ENCODE data around the gene NACC1.

NACC1 gene

GRCh38 chr19:13095393-13095784 is 22.7 kb upstream of the NACC1 start:
- Histone ChIP-seq H3K9me3 (ENCODE audit: low read depth, low read length) (no peaks in the 10 kb centered on the region), H3K9ac (ENCODE audit: insufficient read length) (no peak overlapping the region), H3K36me3 (ENCODE audit: insufficient read depth, low read length) (no peaks in the 10 kb centered on the region), H3K4me3 (0 out of 2 replicates have a peak overlapping the region, but pooled peaks have one; percentile 4), H3K27ac (peak overlapping the region; percentile 9; the same call in 1 of the 2 replicates)
- DNase-seq (ENCODE audit: low read depth, low spot score), result no peak
- TF ChIP-seq FOXP2 (optimal IDR thresholded peaks at IDR 0.05; ENCODE audit: control extremely low read depth, extremely low read length, insufficient read depth) (no peak), POLR2AphosphoS5 (IDR thresholded peaks at IDR 0.05; ENCODE audit: borderline replicate concordance, low read depth, low read length) (no peak), EZH2 (IDR thresholded peaks at IDR 0.05) (no peak)

GRCh38 chr19:13095934-13096927 is 21.8 kb upstream of the NACC1 start:
- TF ChIP-seq EZH2 (IDR thresholded peaks at IDR 0.05) (no peak), POLR2AphosphoS5 (IDR thresholded peaks at IDR 0.05; ENCODE audit: borderline replicate concordance, low read depth, low read length) (no peak), FOXP2 (optimal IDR thresholded peaks at IDR 0.05; ENCODE audit: control extremely low read depth, extremely low read length, insufficient read depth) (no peak)
- Histone ChIP-seq H3K9me3 (ENCODE audit: low read depth, low read length) (no peaks in the 10 kb centered on the region), H3K4me3 (peak overlapping the region; percentile 42), H3K36me3 (ENCODE audit: insufficient read depth, low read length) (no peaks in the 10 kb centered on the region), H3K27ac (peak overlapping the region; percentile 75), H3K9ac (ENCODE audit: insufficient read length) (peak overlapping the region; percentile 46)
- DNase-seq (ENCODE audit: low read depth, low spot score), result no peak

- peak overlapping the region; percentile 41 for H3K9ac ChIP-seq (ENCODE audit: insufficient read length)
These were observed 21.0 kb upstream of the NACC1 start for GRCh38 chr19:13097033-13097462.

GRCh38 chr19:13097463-13098258 is 20.4 kb upstream of the NACC1 start:
- Histone ChIP-seq H3K4me3 (no peak overlapping the region), H3K9me3 (ENCODE audit: low read depth, low read length) (no peaks in the 10 kb centered on the region), H3K36me3 (ENCODE audit: insufficient read depth, low read length) (no peaks in the 10 kb centered on the region), H3K9ac (ENCODE audit: insufficient read length) (no peak overlapping the region), H3K27ac (peak overlapping the region; percentile 73; the same call in 1 of the 2 replicates)
- TF ChIP-seq FOXP2 (optimal IDR thresholded peaks at IDR 0.05; ENCODE audit: control extremely low read depth, extremely low read length, insufficient read depth) (no peak), EZH2 (IDR thresholded peaks at IDR 0.05) (no peak), POLR2AphosphoS5 (IDR thresholded peaks at IDR 0.05; ENCODE audit: borderline replicate concordance, low read depth, low read length) (no peak)
- DNase-seq (ENCODE audit: low read depth, low spot score), result no peak

More at GRCh38 chr19:13097033-13097462, 21.0 kb upstream of the NACC1 start:
- H3K9me3 ChIP-seq (ENCODE audit: low read depth, low read length), result no peaks in the 10 kb centered on the region
- TF ChIP-seq POLR2AphosphoS5 (IDR thresholded peaks at IDR 0.05; ENCODE audit: borderline replicate concordance, low read depth, low read length), result no peak
- no peak for TF ChIP-seq EZH2 (IDR thresholded peaks at IDR 0.05)
- no peak for TF ChIP-seq FOXP2 (optimal IDR thresholded peaks at IDR 0.05; ENCODE audit: control extremely low read depth, extremely low read length, insufficient read depth)
- H3K27ac ChIP-seq, result peak overlapping the region; percentile 73; the same call in 1 of the 2 replicates
- H3K36me3 ChIP-seq (ENCODE audit: insufficient read depth, low read length), result no peaks in the 10 kb centered on the region
- no peak for DNase-seq (ENCODE audit: low read depth, low spot score)
- H3K4me3 ChIP-seq, result no peak overlapping the region

- H3K36me3 ChIP-seq (ENCODE audit: insufficient read depth, low read length), result no peaks in the 10 kb centered on the region
- H3K27ac ChIP-seq, result no peak overlapping the region
- TF ChIP-seq FOXP2 (optimal IDR thresholded peaks at IDR 0.05; ENCODE audit: control extremely low read depth, extremely low read length, insufficient read depth) (no peak), POLR2AphosphoS5 (IDR thresholded peaks at IDR 0.05; ENCODE audit: borderline replicate concordance, low read depth, low read length) (no peak), EZH2 (IDR thresholded peaks at IDR 0.05) (no peak)
- H3K9ac ChIP-seq (ENCODE audit: insufficient read length), result no peak overlapping the region
- no peak overlapping the region for H3K4me3 ChIP-seq
- H3K9me3 ChIP-seq (ENCODE audit: low read depth, low read length), result no peaks in the 10 kb centered on the region
- no peak for DNase-seq (ENCODE audit: low read depth, low spot score)
These were observed 19.6 kb upstream of the NACC1 start for GRCh38 chr19:13098277-13099072.

- no peak overlapping the region for H3K4me3 ChIP-seq
- H3K36me3 ChIP-seq (ENCODE audit: insufficient read depth, low read length), result no peaks in the 10 kb centered on the region
- H3K27ac ChIP-seq, result no peak overlapping the region
- TF ChIP-seq FOXP2 (optimal IDR thresholded peaks at IDR 0.05; ENCODE audit: control extremely low read depth, extremely low read length, insufficient read depth) (no peak), EZH2 (IDR thresholded peaks at IDR 0.05) (no peak), POLR2AphosphoS5 (IDR thresholded peaks at IDR 0.05; ENCODE audit: borderline replicate concordance, low read depth, low read length) (no peak)
- no peaks in the 10 kb centered on the region for H3K9me3 ChIP-seq (ENCODE audit: low read depth, low read length)
- no peak overlapping the region for H3K9ac ChIP-seq (ENCODE audit: insufficient read length)
- no peak for DNase-seq (ENCODE audit: low read depth, low spot score)
These were observed 18.7 kb upstream of the NACC1 start for GRCh38 chr19:13099073-13099999.
